Gastroesophageal sphincter (tissue), 4 donors: ENCODE data around the gene MAPK8. TPM values are rescaled to one million over a fixed set of nuclear protein-coding genes. Genes with fewer than 3 reads are reported as not detected.

Experiments
- ATAC-seq: fragments of 150-250 bp; one replicate; pipeline ENCODE4 v1.9.1; 2016; ENCODE audit warnings: mild to moderate bottlenecking, moderate library complexity
- H3K27ac ChIP-seq, 4 donors: fragments of 200-600 bp; sonication (generic) in 3 of 4; 1 replicate in 3 of 4; 2 replicates in 1 of 4; pipeline ENCODE4 v1.5.1; 2016 to 2019
- H3K27me3 ChIP-seq: fragments of 200-600 bp; sonication (generic); one replicate; pipeline ENCODE4 v1.5.1; 2019
- H3K36me3 ChIP-seq, 2 donors: fragments of 200-600 bp; sonication (generic); one replicate each; pipeline ENCODE4 v1.5.1; 2019; ENCODE audit warnings: control low read depth in 1 of 2
- H3K4me1 ChIP-seq, 3 donors: fragments of 200-600 bp; sonication (generic); 1 replicate in 2 of 3; 2 replicates in 1 of 3; pipeline ENCODE4 v1.5.1; 2016 to 2019; ENCODE audit warnings: control low read depth in 2 of 3
- H3K4me3 ChIP-seq, 2 donors: fragments of 200-600 bp; sonication (generic); one replicate each; pipeline ENCODE4 v1.5.1; 2019; ENCODE audit warnings: mild to moderate bottlenecking in 1 of 2, moderate library complexity in 1 of 2
- H3K9me3 ChIP-seq, 3 donors: fragments of 200-600 bp; sonication (generic); one replicate each; pipeline ENCODE4 v1.5.1; 2017 to 2019; ENCODE audit warnings: control low read depth in 2 of 3
- CTCF ChIP-seq, 4 experiments: fragments of 200-600 bp in 2 of 4; fragments of 450-650 bp in 2 of 4; sonication (generic) in 1 of 4; IDR thresholded peaks; one replicate each; pipeline ENCODE4 v1.5.1; 2017 to 2019; ENCODE audit warnings: antibody characterized with exemption in 4 of 4, mild to moderate bottlenecking in 2 of 4, moderate library complexity in 2 of 4
- EP300 ChIP-seq: sonication (generic); formaldehyde crosslinking; IDR thresholded peaks from one replicate; pipeline ENCODE4 v1.6.1; 2017; ENCODE audit warnings: antibody characterized with exemption, mild to moderate bottlenecking
- POLR2A ChIP-seq, 2 donors: fragments of 450-650 bp; IDR thresholded peaks; one replicate each; pipeline ENCODE4 v1.6.1; 2017; ENCODE audit warnings: antibody characterized with exemption in 2 of 2, mild to moderate bottlenecking in 2 of 2, moderate library complexity in 1 of 2
- POLR2AphosphoS5 ChIP-seq: sonication (generic); formaldehyde crosslinking; IDR thresholded peaks from one replicate; pipeline ENCODE4 v1.6.1; 2017; ENCODE audit warnings: antibody characterized with exemption
- WGBS, 2 donors: methylation state at CpG; one replicate each; pipeline ENCODE4 v1.1.5; 2018; ENCODE audit warnings: low coverage in 1 of 2; 5-methylcytosine and 5-hydroxymethylcytosine counted together
- total RNA-seq, 4 donors: library from RNA; depleted of rRNA; stranded (reverse); fragments of >200 nt; gene quantifications; one replicate each; pipeline ENCODE4 v1.1.0, GENCODE V29; 2016

MAPK8 gene
- total RNA-seq, 4 donors from 2014 or later = 35.6 to 63.7 (median 40.7) TPM

GRCh38 chr10:48271047-48271730 is 35.3 kb upstream of the MAPK8 start:
- H3K4me3 ChIP-seq = no peak overlapping the region
- no peaks in the 10 kb centered on the region for H3K9me3 ChIP-seq
- no peaks in the 10 kb centered on the region for H3K4me1 ChIP-seq
- no peaks in the 10 kb centered on the region for H3K36me3 ChIP-seq
- TF ChIP-seq POLR2A (IDR thresholded peaks at IDR 0.05) = no peak
- no peak for TF ChIP-seq POLR2AphosphoS5
- TF ChIP-seq CTCF (IDR thresholded peaks at IDR 0.05) = no peak
- TF ChIP-seq EP300 = no peak
- no peaks in the 10 kb centered on the region for H3K27me3 ChIP-seq
- 46 to 69% methylated on average over 4 to 5 of the region's 5 CpGs for WGBS, 2 donors
- ATAC-seq = no peak
- no peak overlapping the region for H3K27ac ChIP-seq

GRCh38 chr10:48272682-48273081 is 33.8 kb upstream of the MAPK8 start:
- 100% methylated on average over 1 to 2 of the region's 2 CpGs for WGBS, 2 donors
- H3K4me3 ChIP-seq = no peak overlapping the region
- H3K36me3 ChIP-seq = no peaks in the 10 kb centered on the region
- no peaks in the 10 kb centered on the region for H3K9me3 ChIP-seq
- ATAC-seq = no peak
- H3K27ac ChIP-seq = no peak overlapping the region
- TF ChIP-seq POLR2AphosphoS5 = no peak
- no peak for TF ChIP-seq POLR2A (IDR thresholded peaks at IDR 0.05)
- TF ChIP-seq EP300 = no peak
- TF ChIP-seq CTCF (IDR thresholded peaks at IDR 0.05) = no peak
- no peaks in the 10 kb centered on the region for H3K4me1 ChIP-seq
- H3K27me3 ChIP-seq = no peaks in the 10 kb centered on the region

DNA sequence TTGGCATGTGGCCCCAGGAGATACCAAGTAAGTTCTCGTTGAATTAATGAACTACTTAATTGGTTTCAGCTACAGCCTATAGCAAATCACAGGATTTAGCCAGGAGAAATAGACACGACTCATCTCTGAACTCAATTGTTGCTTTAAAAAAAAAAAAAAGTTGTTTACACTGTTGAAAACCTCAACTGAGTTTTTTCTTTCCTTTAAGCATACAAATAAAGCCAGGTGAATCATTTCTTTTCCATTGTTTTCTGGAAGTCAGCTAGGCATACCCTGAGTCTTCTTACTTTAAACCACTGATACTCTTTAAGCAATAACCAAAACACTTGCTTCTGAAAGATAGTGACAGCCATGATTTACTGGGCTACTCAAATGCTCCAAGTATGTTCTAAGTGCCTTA is 32.7 kb upstream of the MAPK8 start:
- TF ChIP-seq POLR2AphosphoS5 = no peak
- no peak for TF ChIP-seq CTCF (IDR thresholded peaks at IDR 0.05)
- TF ChIP-seq POLR2A (IDR thresholded peaks at IDR 0.05) = no peak
- no peak for TF ChIP-seq EP300
- Histone ChIP-seq H3K27ac (no peak overlapping the region), H3K9me3 (peaks cover 0 to 7% (median 0%) of the 10 kb centered on the region in 3 donors), H3K4me3 (no peak overlapping the region), H3K36me3 (no peaks in the 10 kb centered on the region), H3K27me3 (no peaks in the 10 kb centered on the region), H3K4me1 (no peaks in the 10 kb centered on the region)
- 83 to 85% methylated on average over 2 of the region's 2 CpGs for WGBS, 2 donors
- no peak for ATAC-seq

DNA sequence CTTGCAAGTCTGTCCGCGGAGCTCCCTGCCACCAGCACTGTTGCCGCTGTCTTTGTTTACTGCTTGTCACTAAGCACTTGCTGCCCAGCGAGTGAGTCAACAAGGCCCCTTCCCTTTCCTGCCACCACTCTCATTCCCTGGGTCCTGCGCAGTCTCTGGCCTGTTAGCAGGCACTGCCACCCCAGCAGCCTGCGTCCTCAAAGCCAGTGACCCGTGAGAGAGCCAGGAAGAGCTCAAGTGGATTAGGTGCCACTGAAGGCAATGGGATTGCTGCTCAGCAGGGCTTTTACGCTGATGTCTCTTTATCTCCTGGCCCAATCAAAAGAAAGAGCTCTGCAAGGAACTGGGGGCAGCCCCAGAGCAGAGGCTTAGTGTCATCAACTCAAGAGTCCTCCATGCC is 31.8 kb upstream of the MAPK8 start, which contains the start of gene FRMPD2:
FRMPD2 (minus strand) TSS at position 61 of the 400 bp plus-strand sequence. CDS start 129 bp downstream, outside the sequence.
- Histone ChIP-seq H3K36me3 (no peaks in the 10 kb centered on the region), H3K4me1 (no peaks in the 10 kb centered on the region), H3K9me3 (peaks cover 0 to 7% (median 0%) of the 10 kb centered on the region in 3 donors), H3K27me3 (no peaks in the 10 kb centered on the region), H3K4me3 (no peak within 1 kb of the TSS), H3K27ac (no peak within 1 kb of the TSS)
- no peak for TF ChIP-seq CTCF (IDR thresholded peaks at IDR 0.05)
- no peak for TF ChIP-seq POLR2A (IDR thresholded peaks at IDR 0.05)
- TF ChIP-seq POLR2AphosphoS5 = no peak
- WGBS, 2 donors = 71 to 73% methylated on average over 5 to 6 of the region's 8 CpGs
- no peak for ATAC-seq

DNA sequence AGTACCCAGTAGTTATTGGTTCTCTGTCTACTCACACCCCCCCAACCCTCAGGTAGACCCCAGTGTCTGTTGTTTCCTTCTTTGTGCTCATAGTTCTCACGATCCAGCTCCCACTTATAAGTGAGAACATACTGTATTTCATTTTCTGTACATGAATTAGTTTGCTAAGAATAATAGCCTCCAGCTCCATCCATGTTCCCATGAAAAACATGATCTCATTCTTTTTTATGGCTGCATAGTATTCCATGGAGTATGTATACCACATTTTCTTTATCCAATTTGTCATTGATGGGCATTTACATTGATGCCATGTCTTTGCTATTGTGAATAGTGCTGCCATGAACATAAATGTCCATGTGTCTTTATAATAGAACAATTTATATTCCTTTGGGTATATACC is 29.4 kb upstream of the MAPK8 start:
- Histone ChIP-seq H3K4me3 (no peak overlapping the region), H3K4me1 (no peaks in the 10 kb centered on the region), H3K9me3 (peaks cover 0 to 15% (median 0%) of the 10 kb centered on the region in 3 donors), H3K27ac (no peak overlapping the region), H3K27me3 (peaks cover 6% of the 10 kb centered on the region), H3K36me3 (no peaks in the 10 kb centered on the region)
- TF ChIP-seq POLR2A (IDR thresholded peaks at IDR 0.05) (no peak), EP300 (no peak)
- no peak for ATAC-seq
- WGBS, 2 donors = 75 to 92% methylated on average over 1 of the region's 1 CpG
